Measurements from ENCODE around the gene DLX3. TPM values are rescaled to one million over a fixed set of nuclear protein-coding genes. Genes with fewer than 3 reads are reported as not detected.

The DLX3 gene
- total RNA-seq, 2 experiments from 2014 or later = not detected

DNA sequence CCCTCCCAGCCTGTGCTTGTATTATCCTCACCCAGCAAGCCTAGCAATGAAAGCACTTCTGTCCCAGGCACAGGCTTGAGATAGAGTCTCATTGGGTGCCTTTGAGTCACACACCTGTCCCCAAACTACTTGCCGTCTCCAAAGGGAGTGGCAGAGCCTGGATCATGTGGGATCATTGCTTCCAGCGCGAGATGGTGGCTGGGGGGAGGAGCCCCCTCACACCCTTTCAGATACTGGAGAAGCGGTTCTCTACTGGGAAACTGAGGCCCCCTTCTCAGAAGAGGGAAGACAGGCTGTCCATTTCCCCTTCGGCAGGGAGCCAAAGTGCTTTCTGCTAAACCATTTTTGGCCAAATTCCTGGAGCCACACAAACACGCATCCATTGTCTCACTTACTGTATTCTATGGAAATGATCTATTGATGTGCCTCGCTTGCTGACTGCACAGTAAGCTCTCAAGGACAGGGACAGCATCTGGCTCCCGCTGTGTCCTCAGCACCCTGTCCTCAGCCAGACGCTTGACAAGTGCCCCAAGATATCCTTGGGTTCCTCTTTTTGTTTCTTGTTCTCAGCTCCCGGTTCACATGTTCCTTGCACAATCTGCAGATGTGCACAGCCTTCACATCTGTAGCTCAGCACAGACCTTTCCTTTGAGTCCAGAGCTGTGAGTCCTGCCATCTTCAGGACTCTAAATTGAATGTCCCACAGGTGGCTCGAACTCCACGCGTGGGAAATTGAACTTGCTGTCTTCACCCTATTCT is 26.0 kb upstream of the DLX3 start:
- intact Hi-C loops (cut with micrococcal nuclease; ENCODE audit: unreplicated experiment) = no loop called here

GRCh38 chr17:50018909-50019308 is 23.9 kb upstream of the DLX3 start:
- Histone ChIP-seq H3K36me3 (ENCODE audit: insufficient read depth, low read length) (no peaks in the 10 kb centered on the region), H3K27ac (ENCODE audit: low read depth, low read length, poor library complexity, severe bottlenecking) (no peak overlapping the region), H3K9me2 (ENCODE audit: insufficient read depth, low read length) (no peaks in the 10 kb centered on the region), H3K79me2 (ENCODE audit: insufficient read depth, low read depth, low read length) (no peaks in the 10 kb centered on the region), H3K4me2 (ENCODE audit: low read length) (no peak overlapping the region), H2AFZ (ENCODE audit: low read length) (no peak overlapping the region), H4K20me1 (ENCODE audit: insufficient read depth, low read length) (no peaks in the 10 kb centered on the region), H3K4me1 (ENCODE audit: insufficient read depth, low read length, poor library complexity, severe bottlenecking) (no peaks in the 10 kb centered on the region), H3K9me3 (ENCODE audit: low read length) (peaks cover 5% of the 10 kb centered on the region), H3K4me3 (ENCODE audit: low read depth, low read length, poor library complexity, severe bottlenecking) (no peak overlapping the region)
- DNase-seq (ENCODE audit: low spot score) = no peak
- ChIA-PET CTCF (ENCODE audit: unreplicated experiment) (no interaction called here), POLR2A (interaction anchor here (0.7 kb wide), 1 partner anchor 75 kb away, joined by 3 read pairs; no protein-coding TSS in a partner anchor)
- BruUV-seq (replicated peaks) = no TSS peak
- no peak for TF ChIP-seq EZH2phosphoT487 (IDR thresholded peaks at IDR 0.05; ENCODE audit: borderline replicate concordance, low read depth, low read length)
- no peak for TF ChIP-seq CTCF (conservative IDR thresholded peaks at IDR 0.05; ENCODE audit: low read length)
- intact Hi-C loops (cut with micrococcal nuclease; ENCODE audit: unreplicated experiment) = no loop called here

More for the DNA sequence above, 26.0 kb upstream of the DLX3 start:
- no peak for TF ChIP-seq CTCF (conservative IDR thresholded peaks at IDR 0.05; ENCODE audit: low read length)
- no peak for TF ChIP-seq EZH2phosphoT487 (IDR thresholded peaks at IDR 0.05; ENCODE audit: borderline replicate concordance, low read depth, low read length)
- H3K27ac ChIP-seq (ENCODE audit: low read depth, low read length, poor library complexity, severe bottlenecking) = no peak overlapping the region
- no peak overlapping the region for H3K4me3 ChIP-seq (ENCODE audit: low read depth, low read length, poor library complexity, severe bottlenecking)
- BruUV-seq (replicated peaks) = no TSS peak
- H3K4me1 ChIP-seq (ENCODE audit: insufficient read depth, low read length, poor library complexity, severe bottlenecking) = no peaks in the 10 kb centered on the region
- no peaks in the 10 kb centered on the region for H4K20me1 ChIP-seq (ENCODE audit: insufficient read depth, low read length)
- CTCF ChIA-PET (ENCODE audit: unreplicated experiment) = no interaction called here
- POLR2A ChIA-PET = interaction anchor here (0.6 kb wide), 1 partner anchor 130 kb away, joined by 6 read pairs; the partner anchor contains the start of gene PPP1R9B
- no peak for DNase-seq (ENCODE audit: low spot score)
- peaks cover 15% of the 10 kb centered on the region for H3K9me3 ChIP-seq (ENCODE audit: low read length)
- H3K36me3 ChIP-seq (ENCODE audit: insufficient read depth, low read length) = no peaks in the 10 kb centered on the region
- no peaks in the 10 kb centered on the region for H3K9me2 ChIP-seq (ENCODE audit: insufficient read depth, low read length)
- H3K4me2 ChIP-seq (ENCODE audit: low read length) = no peak overlapping the region
- no peak overlapping the region for H2AFZ ChIP-seq (ENCODE audit: low read length)
- H3K79me2 ChIP-seq (ENCODE audit: insufficient read depth, low read depth, low read length) = no peaks in the 10 kb centered on the region

DNA sequence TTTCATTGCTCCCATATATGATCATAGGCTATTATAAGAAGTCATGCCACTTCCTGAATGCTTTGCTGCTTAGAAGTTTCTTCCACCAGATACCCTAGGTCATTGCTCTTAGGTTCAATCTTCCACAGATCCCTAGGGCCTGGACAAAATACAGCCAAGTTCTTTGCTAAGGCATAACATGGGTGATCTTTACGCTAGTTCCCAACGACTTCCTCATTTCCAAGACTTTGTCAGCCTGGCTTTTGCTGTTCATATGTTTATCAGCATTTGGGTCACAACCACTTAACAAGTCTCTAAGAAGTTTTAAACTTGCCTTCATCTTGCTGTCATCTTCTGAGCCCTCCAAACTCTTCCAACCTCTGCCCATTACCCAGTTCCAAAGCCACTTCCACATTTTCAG is 20.1 kb upstream of the DLX3 start:
- H3K4me1 ChIP-seq (ENCODE audit: insufficient read depth, low read length, poor library complexity, severe bottlenecking) = no peaks in the 10 kb centered on the region
- no TSS peak for BruUV-seq (replicated peaks)
- TF ChIP-seq EZH2phosphoT487 (IDR thresholded peaks at IDR 0.05; ENCODE audit: borderline replicate concordance, low read depth, low read length) = no peak
- TF ChIP-seq CTCF (conservative IDR thresholded peaks at IDR 0.05; ENCODE audit: low read length) = no peak
- no peak overlapping the region for H2AFZ ChIP-seq (ENCODE audit: low read length)
- no peaks in the 10 kb centered on the region for H4K20me1 ChIP-seq (ENCODE audit: insufficient read depth, low read length)
- ChIA-PET POLR2A (interaction anchor here (1.3 to 1.6 kb wide), 2 partner anchors 77 to 79 kb away, joined by 4 read pairs; no protein-coding TSS in a partner anchor), CTCF (ENCODE audit: unreplicated experiment) (no interaction called here)
- H3K4me2 ChIP-seq (ENCODE audit: low read length) = no peak overlapping the region
- intact Hi-C loops (cut with micrococcal nuclease; ENCODE audit: unreplicated experiment) = no loop called here
- H3K9me3 ChIP-seq (ENCODE audit: low read length) = peaks cover 14% of the 10 kb centered on the region
- no peaks in the 10 kb centered on the region for H3K9me2 ChIP-seq (ENCODE audit: insufficient read depth, low read length)
- no peak overlapping the region for H3K4me3 ChIP-seq (ENCODE audit: low read depth, low read length, poor library complexity, severe bottlenecking)
- no peak for DNase-seq (ENCODE audit: low spot score)
- no peaks in the 10 kb centered on the region for H3K36me3 ChIP-seq (ENCODE audit: insufficient read depth, low read length)
- no peaks in the 10 kb centered on the region for H3K79me2 ChIP-seq (ENCODE audit: insufficient read depth, low read depth, low read length)
- H3K27ac ChIP-seq (ENCODE audit: low read depth, low read length, poor library complexity, severe bottlenecking) = no peak overlapping the region
